Measurements from ENCODE around the gene ZFR2. TPM values are rescaled to one million over a fixed set of nuclear protein-coding genes. Genes with fewer than 3 reads are reported as not detected.
A peak's percentile ranks its signal among the peaks of the same experiment; 100 is the strongest.

The ZFR2 gene
- total RNA-seq, 1 experiment from 2014 or later, result not detected

GRCh38 chr19:3819989-3820388 lies 48.8 kb downstream of the ZFR2 start:
- Histone ChIP-seq H3K27ac (ENCODE audit: low read length) (no peak overlapping the region), H3K4me1 (ENCODE audit: insufficient read depth, low read length) (peaks cover 7% of the 10 kb centered on the region; the same call in 1 of the 2 replicates), H3K4me2 (ENCODE audit: low read length) (no peak overlapping the region), H3K36me3 (ENCODE audit: low read depth, low read length) (no peaks in the 10 kb centered on the region), H4K20me1 (ENCODE audit: low read length) (no peaks in the 10 kb centered on the region), H3K27me3 (ENCODE audit: low read length) (no peaks in the 10 kb centered on the region), H3K9me2 (replicated peaks; ENCODE audit: low read length) (no peaks in the 10 kb centered on the region), H2AFZ (ENCODE audit: low read length) (no peak overlapping the region), H3K79me2 (ENCODE audit: low read length) (no peaks in the 10 kb centered on the region), H3K9ac (ENCODE audit: low read length) (no peak overlapping the region), H3F3A (ENCODE audit: low read length, unreplicated experiment) (no peaks in the 10 kb centered on the region), H3K4me3 (ENCODE audit: low read length) (no peak overlapping the region), H3K9me3 (ENCODE audit: low read length) (no peaks in the 10 kb centered on the region)
- ChIA-PET POLR2A (ENCODE audit: unreplicated experiment) (no interaction called here), CTCF (no interaction called here)
- DNase-seq (no peak), ATAC-seq (no peak)
- no TSS peak for BruUV-seq (replicated peaks)
- intact Hi-C loops (cut with micrococcal nuclease), result no loop called here
- TF ChIP-seq CTCF (conservative IDR thresholded peaks at IDR 0.05; ENCODE audit: low read depth, low read length) (no peak), EZH2phosphoT487 (IDR thresholded peaks at IDR 0.05; ENCODE audit: borderline replicate concordance, low read length) (no peak), EZH2 (IDR thresholded peaks at IDR 0.05; ENCODE audit: low read length, unreplicated experiment) (no peak)

GRCh38 chr19:3818918-3819317 lies 49.9 kb downstream of the ZFR2 start:
- H3K4me3 ChIP-seq (ENCODE audit: low read length), result peak overlapping the region; percentile 57; the same call in 1 of the 2 replicates
- intact Hi-C loops (cut with micrococcal nuclease), result no loop called here
- no peaks in the 10 kb centered on the region for H4K20me1 ChIP-seq (ENCODE audit: low read length)
- no peak for DNase-seq
- no peaks in the 10 kb centered on the region for H3K9me3 ChIP-seq (ENCODE audit: low read length)
- POLR2A ChIA-PET (ENCODE audit: unreplicated experiment), result no interaction called here
- H3F3A ChIP-seq (ENCODE audit: low read length, unreplicated experiment), result no peaks in the 10 kb centered on the region
- no peaks in the 10 kb centered on the region for H3K79me2 ChIP-seq (ENCODE audit: low read length)
- H3K27ac ChIP-seq (ENCODE audit: low read length), result no peak overlapping the region
- CTCF ChIA-PET, result no interaction called here
- no peaks in the 10 kb centered on the region for H3K9me2 ChIP-seq (replicated peaks; ENCODE audit: low read length)
- H3K9ac ChIP-seq (ENCODE audit: low read length), result no peak overlapping the region
- no peaks in the 10 kb centered on the region for H3K27me3 ChIP-seq (ENCODE audit: low read length)
- TF ChIP-seq CTCF (conservative IDR thresholded peaks at IDR 0.05; ENCODE audit: low read depth, low read length) (no peak), EZH2 (IDR thresholded peaks at IDR 0.05; ENCODE audit: low read length, unreplicated experiment) (no peak), EZH2phosphoT487 (IDR thresholded peaks at IDR 0.05; ENCODE audit: borderline replicate concordance, low read length) (no peak)
- H3K36me3 ChIP-seq (ENCODE audit: low read depth, low read length), result no peaks in the 10 kb centered on the region
- H2AFZ ChIP-seq (ENCODE audit: low read length), result peak overlapping the region; percentile 69
- BruUV-seq (replicated peaks), result no TSS peak
- ATAC-seq, result no peak
- peaks cover 7% of the 10 kb centered on the region; the same call in 1 of the 2 replicates for H3K4me1 ChIP-seq (ENCODE audit: insufficient read depth, low read length)
- peak overlapping the region; percentile 74 for H3K4me2 ChIP-seq (ENCODE audit: low read length)

DNA sequence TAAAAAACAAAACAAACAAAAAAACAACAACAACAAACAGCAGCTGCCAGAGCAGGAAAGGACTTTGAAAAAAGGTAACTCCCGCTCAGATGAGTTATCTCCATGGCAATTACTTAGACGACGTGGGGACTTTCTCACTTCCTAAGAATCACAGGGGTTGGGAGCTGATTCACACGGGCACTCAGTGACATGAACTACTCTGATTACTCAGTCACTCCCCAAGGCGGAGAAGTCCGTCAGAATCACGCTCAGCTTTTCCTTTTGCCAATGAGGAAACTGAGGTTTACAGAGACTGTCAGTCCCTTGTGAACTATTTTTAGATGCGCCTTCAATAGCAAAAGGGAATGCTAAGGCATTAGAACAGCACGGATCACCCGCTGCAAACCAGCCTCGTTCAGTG lies 50.4 kb downstream of the ZFR2 start:
- Histone ChIP-seq H3K4me2 (ENCODE audit: low read length) (peak overlapping the region; percentile 74), H3K36me3 (ENCODE audit: low read depth, low read length) (no peaks in the 10 kb centered on the region), H3K9ac (ENCODE audit: low read length) (no peak overlapping the region), H3K4me3 (ENCODE audit: low read length) (peak overlapping the region; percentile 57; the same call in 1 of the 2 replicates), H3K27ac (ENCODE audit: low read length) (no peak overlapping the region), H3K79me2 (ENCODE audit: low read length) (no peaks in the 10 kb centered on the region), H3K9me3 (ENCODE audit: low read length) (no peaks in the 10 kb centered on the region), H3K4me1 (ENCODE audit: insufficient read depth, low read length) (peaks cover 7% of the 10 kb centered on the region; the same call in 1 of the 2 replicates), H4K20me1 (ENCODE audit: low read length) (no peaks in the 10 kb centered on the region), H3K27me3 (ENCODE audit: low read length) (no peaks in the 10 kb centered on the region), H3F3A (ENCODE audit: low read length, unreplicated experiment) (no peaks in the 10 kb centered on the region), H2AFZ (ENCODE audit: low read length) (peak overlapping the region; percentile 69), H3K9me2 (replicated peaks; ENCODE audit: low read length) (no peaks in the 10 kb centered on the region)
- ATAC-seq, result peak; percentile 70
- intact Hi-C loops (cut with micrococcal nuclease), result no loop called here
- peak; percentile 48 for DNase-seq
- ChIA-PET POLR2A (ENCODE audit: unreplicated experiment) (no interaction called here), CTCF (interaction anchor here (0.6 kb wide), 1 partner anchor 101 kb away, joined by 5 read pairs; no protein-coding TSS in a partner anchor)
- no TSS peak for BruUV-seq (replicated peaks)
- TF ChIP-seq EZH2 (IDR thresholded peaks at IDR 0.05; ENCODE audit: low read length, unreplicated experiment) (no peak), CTCF (conservative IDR thresholded peaks at IDR 0.05; ENCODE audit: low read depth, low read length) (no peak), EZH2phosphoT487 (IDR thresholded peaks at IDR 0.05; ENCODE audit: borderline replicate concordance, low read length) (no peak)
